ENCODE data around the gene PIP4P1.

The PIP4P1 gene

DNA sequence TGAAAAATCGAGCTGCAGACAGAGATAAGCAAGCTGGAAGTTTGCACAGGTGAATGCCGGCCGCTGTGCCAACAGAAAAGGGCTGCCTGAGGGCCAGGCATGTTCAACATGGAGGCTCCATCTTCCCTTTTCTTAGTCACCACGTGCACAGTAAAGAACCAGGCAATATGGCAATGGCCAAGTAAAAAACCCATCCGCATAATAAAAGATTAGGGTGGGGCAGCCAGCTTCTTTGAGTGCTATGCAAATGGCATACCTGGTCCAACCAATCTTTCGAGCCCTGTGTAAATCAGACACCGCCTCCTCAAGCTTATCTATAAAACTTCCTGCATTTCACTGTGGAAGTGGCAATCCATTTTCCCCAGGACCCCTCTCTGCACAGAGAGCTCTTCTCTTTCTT lies 24.7 kb upstream of the PIP4P1 start:
- no peak for TF ChIP-seq FOXP2 (optimal IDR thresholded peaks at IDR 0.05; ENCODE audit: control extremely low read depth, extremely low read length, insufficient read depth)
- no peak for TF ChIP-seq EZH2 (IDR thresholded peaks at IDR 0.05)
- no peak for TF ChIP-seq POLR2AphosphoS5 (IDR thresholded peaks at IDR 0.05; ENCODE audit: borderline replicate concordance, low read depth, low read length)

DNA sequence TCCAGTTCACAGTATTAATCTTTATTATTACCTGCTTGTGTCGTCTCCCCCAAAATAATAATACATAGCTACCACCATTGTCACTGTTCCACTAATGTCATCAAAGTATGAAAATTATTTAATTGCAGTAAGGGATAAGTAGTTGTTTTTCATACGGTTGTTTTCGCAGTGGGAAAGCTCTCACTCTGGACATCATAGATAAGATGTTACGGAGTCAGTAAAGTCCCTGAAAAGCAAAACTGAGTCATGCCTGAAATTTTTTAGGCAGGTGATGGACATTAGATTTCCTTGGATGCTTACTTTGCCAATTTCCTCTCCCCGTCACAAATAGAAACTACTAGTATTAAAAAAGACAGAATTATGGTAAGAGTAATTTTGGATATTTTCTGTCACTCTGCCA lies 21.1 kb upstream of the PIP4P1 start:
- peaks cover 10% of the 10 kb centered on the region for H3K36me3 ChIP-seq (ENCODE audit: insufficient read depth, low read length)
- H3K4me3 ChIP-seq, result no peak overlapping the region
- H3K9me3 ChIP-seq (ENCODE audit: low read depth, low read length), result no peaks in the 10 kb centered on the region
- DNase-seq (ENCODE audit: low read depth, low spot score), result no peak
- no peak overlapping the region for H3K9ac ChIP-seq (ENCODE audit: insufficient read length)
- no peak overlapping the region for H3K27ac ChIP-seq
- no peak for TF ChIP-seq POLR2AphosphoS5 (IDR thresholded peaks at IDR 0.05; ENCODE audit: borderline replicate concordance, low read depth, low read length)
- TF ChIP-seq EZH2 (IDR thresholded peaks at IDR 0.05), result no peak

More for the DNA sequence above, 24.7 kb upstream of the PIP4P1 start:
- no peak for DNase-seq (ENCODE audit: low read depth, low spot score)
- H3K9ac ChIP-seq (ENCODE audit: insufficient read length), result no peak overlapping the region
- H3K36me3 ChIP-seq (ENCODE audit: insufficient read depth, low read length), result no peaks in the 10 kb centered on the region
- no peaks in the 10 kb centered on the region for H3K9me3 ChIP-seq (ENCODE audit: low read depth, low read length)
- no peak overlapping the region for H3K4me3 ChIP-seq
- H3K27ac ChIP-seq, result no peak overlapping the region

DNA sequence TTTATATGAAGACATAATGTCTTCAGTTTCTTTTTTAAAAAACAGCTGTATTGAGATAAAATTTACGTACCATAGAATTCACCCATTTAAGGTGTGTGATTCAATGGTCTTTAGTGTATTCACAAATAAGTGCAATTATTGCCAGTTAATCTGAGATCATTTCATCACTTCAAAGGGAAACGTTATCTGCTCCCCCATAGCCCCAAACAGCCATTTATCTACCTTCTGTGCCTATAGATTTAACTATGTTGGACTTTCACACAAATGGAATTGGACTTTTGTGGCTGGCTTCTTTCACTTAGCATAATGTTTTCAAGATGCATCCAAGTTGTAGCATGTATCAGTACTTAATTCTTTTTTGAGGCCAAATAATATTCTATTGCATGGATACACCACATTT lies 17.7 kb upstream of the PIP4P1 start:
- Histone ChIP-seq H3K4me3 (no peak overlapping the region), H3K27ac (no peak overlapping the region), H3K9ac (ENCODE audit: insufficient read length) (no peak overlapping the region), H3K9me3 (ENCODE audit: low read depth, low read length) (no peaks in the 10 kb centered on the region), H3K36me3 (ENCODE audit: insufficient read depth, low read length) (peaks cover 44% of the 10 kb centered on the region)
- DNase-seq (ENCODE audit: low read depth, low spot score), result no peak
- TF ChIP-seq FOXP2 (optimal IDR thresholded peaks at IDR 0.05; ENCODE audit: control extremely low read depth, extremely low read length, insufficient read depth) (no peak), EZH2 (IDR thresholded peaks at IDR 0.05) (no peak), POLR2AphosphoS5 (IDR thresholded peaks at IDR 0.05; ENCODE audit: borderline replicate concordance, low read depth, low read length) (no peak)

DNA sequence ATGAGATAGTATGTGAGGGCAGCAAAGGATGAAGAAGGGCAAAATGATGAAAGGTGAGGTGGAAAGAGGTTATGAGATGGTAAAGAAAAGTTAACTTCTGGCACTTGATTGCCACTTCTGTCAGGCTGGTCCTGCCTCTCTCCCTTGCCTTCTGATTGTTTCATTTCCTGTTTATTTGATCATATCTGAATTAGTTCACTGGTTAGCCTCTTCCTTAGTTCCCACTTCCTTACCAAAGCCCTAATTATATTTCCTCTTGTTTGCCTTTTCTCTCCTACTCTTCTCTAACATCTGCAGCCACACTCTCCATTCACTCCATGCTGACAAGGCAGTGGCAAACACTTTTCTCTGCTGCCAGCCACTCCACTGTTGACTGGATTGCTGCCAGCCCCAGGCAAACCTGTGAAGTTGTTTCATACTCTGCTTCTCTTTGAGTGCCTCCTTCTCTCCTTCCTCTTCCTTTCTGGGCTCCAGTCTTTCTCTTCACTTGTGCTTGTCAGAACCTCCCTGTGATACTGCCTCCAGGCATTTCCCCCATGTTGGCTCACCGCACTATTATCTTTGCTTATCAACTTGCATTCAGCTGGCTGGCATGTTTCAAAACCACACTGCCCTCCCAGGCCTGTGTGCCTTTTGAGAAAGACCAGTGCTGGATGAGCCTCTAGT lies 16.1 kb upstream of the PIP4P1 start:
- DNase-seq (ENCODE audit: low read depth, low spot score), result no peak
- peaks cover 59% of the 10 kb centered on the region for H3K36me3 ChIP-seq (ENCODE audit: insufficient read depth, low read length)
- no peak overlapping the region for H3K9ac ChIP-seq (ENCODE audit: insufficient read length)
- TF ChIP-seq EZH2 (IDR thresholded peaks at IDR 0.05) (no peak), POLR2AphosphoS5 (IDR thresholded peaks at IDR 0.05; ENCODE audit: borderline replicate concordance, low read depth, low read length) (0 out of 2 replicates have a peak, but pooled peaks have one; percentile 28), FOXP2 (optimal IDR thresholded peaks at IDR 0.05; ENCODE audit: control extremely low read depth, extremely low read length, insufficient read depth) (no peak)
- no peak overlapping the region for H3K4me3 ChIP-seq
- H3K9me3 ChIP-seq (ENCODE audit: low read depth, low read length), result no peaks in the 10 kb centered on the region
- H3K27ac ChIP-seq, result peak overlapping the region; percentile 51

DNA sequence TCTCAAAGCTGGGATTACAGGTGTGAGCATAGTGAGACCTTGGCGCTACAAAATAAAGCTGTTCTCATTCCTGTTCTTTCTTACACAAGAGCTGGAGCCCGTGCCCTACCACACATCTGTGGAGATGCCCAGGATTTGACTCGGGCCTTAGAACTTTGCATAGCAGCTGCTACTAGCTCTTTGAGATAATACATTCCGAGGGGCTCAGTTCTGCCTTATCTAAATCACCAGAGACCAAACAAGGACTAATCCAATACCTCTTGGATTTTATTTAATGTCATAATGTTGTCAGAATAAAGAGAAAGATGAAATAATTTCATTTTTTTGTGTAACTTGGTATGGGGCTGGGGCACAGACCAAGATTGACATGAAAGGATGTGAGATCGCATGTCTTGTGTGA lies 15.5 kb upstream of the PIP4P1 start:
- Histone ChIP-seq H3K9ac (ENCODE audit: insufficient read length) (no peak overlapping the region), H3K36me3 (ENCODE audit: insufficient read depth, low read length) (peaks cover 65% of the 10 kb centered on the region), H3K27ac (peak overlapping the region; percentile 51), H3K4me3 (no peak overlapping the region), H3K9me3 (ENCODE audit: low read depth, low read length) (no peaks in the 10 kb centered on the region)
- DNase-seq (ENCODE audit: low read depth, low spot score), result no peak
- TF ChIP-seq POLR2AphosphoS5 (IDR thresholded peaks at IDR 0.05; ENCODE audit: borderline replicate concordance, low read depth, low read length) (no peak), FOXP2 (optimal IDR thresholded peaks at IDR 0.05; ENCODE audit: control extremely low read depth, extremely low read length, insufficient read depth) (no peak), EZH2 (IDR thresholded peaks at IDR 0.05) (no peak)

DNA sequence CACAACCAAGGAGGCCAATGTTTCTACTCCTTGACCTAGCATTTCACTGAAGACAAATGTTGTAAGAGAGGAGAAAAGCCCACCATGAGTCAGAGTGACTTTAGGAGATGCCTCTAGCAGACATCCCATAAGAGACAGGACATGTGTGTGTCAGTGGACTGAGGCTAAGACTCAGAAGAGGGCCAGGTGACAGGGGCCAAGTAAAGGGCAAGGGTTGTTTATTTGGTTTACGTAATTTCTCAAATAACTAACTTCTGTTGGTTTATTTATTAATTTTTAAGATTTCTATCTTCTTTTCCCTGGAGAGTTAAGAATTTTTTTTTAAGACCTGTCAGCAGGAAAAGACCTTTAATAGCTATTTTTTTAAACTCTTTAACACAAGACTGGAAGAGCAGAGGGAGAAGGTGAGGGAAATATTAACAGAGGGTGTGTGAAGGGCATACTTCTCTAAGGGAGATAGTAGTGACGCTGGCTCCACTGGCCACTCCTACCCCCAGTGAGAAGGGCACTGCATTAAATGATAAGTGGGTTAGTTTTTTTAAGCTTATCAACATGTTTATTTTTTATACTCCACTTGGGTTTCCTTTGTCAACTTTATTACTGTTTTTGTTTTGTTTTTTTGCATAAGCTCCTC lies 11.4 kb upstream of the PIP4P1 start:
- peaks cover 58% of the 10 kb centered on the region for H3K36me3 ChIP-seq (ENCODE audit: insufficient read depth, low read length)
- no peaks in the 10 kb centered on the region for H3K9me3 ChIP-seq (ENCODE audit: low read depth, low read length)
- TF ChIP-seq EZH2 (IDR thresholded peaks at IDR 0.05) (no peak), FOXP2 (optimal IDR thresholded peaks at IDR 0.05; ENCODE audit: control extremely low read depth, extremely low read length, insufficient read depth) (no peak), POLR2AphosphoS5 (IDR thresholded peaks at IDR 0.05; ENCODE audit: borderline replicate concordance, low read depth, low read length) (no peak)
- no peak overlapping the region for H3K4me3 ChIP-seq
- no peak overlapping the region for H3K27ac ChIP-seq
- H3K9ac ChIP-seq (ENCODE audit: insufficient read length), result no peak overlapping the region
- DNase-seq (ENCODE audit: low read depth, low spot score), result no peak

DNA sequence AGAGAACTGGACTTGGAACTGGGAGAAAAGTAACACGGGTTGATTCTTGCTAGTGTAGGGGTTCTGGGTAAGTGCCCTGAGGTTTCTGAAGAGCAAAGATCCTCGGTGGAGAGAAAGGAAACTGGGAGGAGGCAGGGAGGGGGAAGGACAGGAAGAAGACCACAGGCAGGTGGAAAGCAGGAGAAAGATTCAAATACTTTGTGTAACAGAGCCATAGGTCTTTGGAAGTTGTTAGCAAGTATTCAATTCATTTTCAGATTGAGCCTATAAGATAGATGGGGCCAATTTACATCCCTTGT lies 9.3 kb upstream of the PIP4P1 start:
- peaks cover 38% of the 10 kb centered on the region for H3K36me3 ChIP-seq (ENCODE audit: insufficient read depth, low read length)
- H3K9me3 ChIP-seq (ENCODE audit: low read depth, low read length), result no peaks in the 10 kb centered on the region
- no peak for TF ChIP-seq FOXP2 (optimal IDR thresholded peaks at IDR 0.05; ENCODE audit: control extremely low read depth, extremely low read length, insufficient read depth)
- TF ChIP-seq EZH2 (IDR thresholded peaks at IDR 0.05), result no peak
- no peak for TF ChIP-seq POLR2AphosphoS5 (IDR thresholded peaks at IDR 0.05; ENCODE audit: borderline replicate concordance, low read depth, low read length)
- H3K9ac ChIP-seq (ENCODE audit: insufficient read length), result peak overlapping the region; percentile 85
- H3K4me3 ChIP-seq, result peak overlapping the region; percentile 100
- H3K27ac ChIP-seq, result no peak overlapping the region
- no peak for DNase-seq (ENCODE audit: low read depth, low spot score)

DNA sequence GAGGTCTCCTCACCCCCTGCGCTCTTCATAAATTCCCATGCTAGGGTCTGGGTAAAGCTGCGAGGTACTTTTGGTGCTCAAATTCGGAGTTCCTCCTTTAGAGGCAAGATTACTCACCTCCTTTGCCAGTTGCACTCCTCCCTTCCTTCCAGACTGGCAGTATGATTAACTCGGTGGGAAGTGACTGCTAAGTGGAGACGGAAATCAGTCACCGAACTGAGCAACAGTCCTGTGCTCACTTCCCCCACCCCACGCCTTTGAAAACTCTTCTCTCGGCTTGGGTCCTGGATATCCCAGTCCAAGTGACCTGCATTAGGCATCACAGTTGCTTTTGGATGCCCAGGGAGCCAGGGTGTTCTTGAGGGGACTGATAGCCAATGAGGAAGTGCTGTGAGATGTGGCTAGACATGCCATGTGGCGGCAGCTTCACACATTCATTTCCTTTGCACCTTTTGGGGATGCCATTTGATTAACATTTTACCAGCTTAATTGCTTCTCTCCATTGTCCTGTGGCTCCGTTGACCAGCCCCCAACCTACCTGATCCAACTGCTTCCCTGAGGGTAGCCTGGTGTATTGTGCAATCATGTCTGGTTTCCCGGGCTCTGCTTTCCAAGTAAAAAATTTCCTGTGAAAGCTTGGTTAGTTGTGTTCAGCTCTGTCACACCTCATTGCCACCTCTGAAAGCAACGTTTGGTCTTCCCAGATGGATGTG lies 8.8 kb upstream of the PIP4P1 start:
- Histone ChIP-seq H3K36me3 (ENCODE audit: insufficient read depth, low read length) (peaks cover 32% of the 10 kb centered on the region), H3K9ac (ENCODE audit: insufficient read length) (peak overlapping the region; percentile 85), H3K27ac (no peak overlapping the region), H3K4me3 (peak overlapping the region; percentile 100), H3K9me3 (ENCODE audit: low read depth, low read length) (no peaks in the 10 kb centered on the region)
- no peak for DNase-seq (ENCODE audit: low read depth, low spot score)
- no peak for TF ChIP-seq FOXP2 (optimal IDR thresholded peaks at IDR 0.05; ENCODE audit: control extremely low read depth, extremely low read length, insufficient read depth)
- TF ChIP-seq EZH2 (IDR thresholded peaks at IDR 0.05), result no peak
- TF ChIP-seq POLR2AphosphoS5 (IDR thresholded peaks at IDR 0.05; ENCODE audit: borderline replicate concordance, low read depth, low read length), result no peak
